LoVo (cell line): Measurements from ENCODE around the gene SFI1.

Experiments used
- DNase-seq: peaks from one replicate; pipeline ENCODE4 v3.0.0-alpha.2; 2016; ENCODE audit warnings: low spot score

SFI1 gene

DNA sequence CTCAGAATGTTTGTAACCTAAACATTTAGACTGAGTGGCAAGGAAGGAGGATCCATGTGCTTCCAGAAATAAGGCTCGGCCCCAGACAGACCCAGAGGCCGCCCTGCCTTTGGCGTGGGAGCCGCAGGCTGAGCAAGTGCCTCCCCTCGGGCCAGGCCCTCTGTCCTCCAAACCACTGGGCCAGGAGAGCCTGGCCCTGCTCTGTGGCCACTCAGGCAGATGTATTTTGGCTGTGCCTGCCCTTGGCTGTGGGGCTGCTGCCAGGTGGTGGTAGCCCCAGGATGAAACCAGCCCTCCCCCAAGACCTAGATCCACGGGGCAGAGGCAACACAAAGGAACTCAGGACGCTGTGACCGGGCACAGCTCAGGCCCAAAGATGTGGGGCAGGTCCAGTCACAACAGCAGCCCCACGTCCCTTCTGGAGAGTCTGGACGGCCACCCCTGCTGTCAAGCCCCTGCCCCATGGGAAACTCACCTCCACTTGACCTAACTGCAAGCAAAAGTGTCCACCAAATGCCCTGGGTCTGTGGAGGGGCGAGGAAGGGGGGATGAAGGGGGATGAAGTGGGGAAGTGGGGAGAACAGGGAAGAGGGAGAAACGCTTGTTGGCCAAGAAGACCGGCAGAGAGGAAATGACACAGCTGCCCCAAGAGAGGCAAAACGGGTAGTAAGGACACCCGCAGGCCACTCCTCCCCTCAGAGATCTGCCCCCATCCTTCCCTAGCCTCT is 141.7 kb downstream of the SFI1 start:
- no peak for DNase-seq

DNA sequence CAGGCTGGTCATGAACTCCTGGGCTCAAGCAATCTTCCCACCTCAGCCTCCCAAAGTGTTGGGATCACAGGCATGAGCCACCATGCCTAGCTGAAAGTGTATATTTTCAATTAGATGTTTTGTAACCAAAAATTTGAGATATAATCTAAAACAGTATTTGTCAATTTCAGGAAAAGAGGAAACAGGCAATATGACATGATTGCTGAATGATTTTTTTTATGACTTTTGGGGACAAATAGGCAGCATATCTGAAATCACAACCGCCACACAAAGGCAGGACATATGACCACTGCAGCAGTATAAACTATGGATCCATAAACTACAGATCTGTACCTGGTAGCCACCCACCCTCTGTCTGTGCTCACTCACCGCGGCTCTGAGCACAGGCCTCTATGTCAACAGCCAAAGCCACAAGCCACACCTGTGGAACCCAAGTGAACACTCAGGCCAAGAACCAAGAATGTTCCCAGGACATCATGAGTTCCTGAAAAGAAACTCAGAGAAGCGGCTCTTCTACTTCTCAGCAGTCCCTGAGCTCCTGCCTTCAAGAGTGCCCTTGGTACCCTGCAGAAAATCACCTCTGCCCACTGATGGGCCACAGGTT is 143.2 kb downstream of the SFI1 start:
- no peak for DNase-seq

DNA sequence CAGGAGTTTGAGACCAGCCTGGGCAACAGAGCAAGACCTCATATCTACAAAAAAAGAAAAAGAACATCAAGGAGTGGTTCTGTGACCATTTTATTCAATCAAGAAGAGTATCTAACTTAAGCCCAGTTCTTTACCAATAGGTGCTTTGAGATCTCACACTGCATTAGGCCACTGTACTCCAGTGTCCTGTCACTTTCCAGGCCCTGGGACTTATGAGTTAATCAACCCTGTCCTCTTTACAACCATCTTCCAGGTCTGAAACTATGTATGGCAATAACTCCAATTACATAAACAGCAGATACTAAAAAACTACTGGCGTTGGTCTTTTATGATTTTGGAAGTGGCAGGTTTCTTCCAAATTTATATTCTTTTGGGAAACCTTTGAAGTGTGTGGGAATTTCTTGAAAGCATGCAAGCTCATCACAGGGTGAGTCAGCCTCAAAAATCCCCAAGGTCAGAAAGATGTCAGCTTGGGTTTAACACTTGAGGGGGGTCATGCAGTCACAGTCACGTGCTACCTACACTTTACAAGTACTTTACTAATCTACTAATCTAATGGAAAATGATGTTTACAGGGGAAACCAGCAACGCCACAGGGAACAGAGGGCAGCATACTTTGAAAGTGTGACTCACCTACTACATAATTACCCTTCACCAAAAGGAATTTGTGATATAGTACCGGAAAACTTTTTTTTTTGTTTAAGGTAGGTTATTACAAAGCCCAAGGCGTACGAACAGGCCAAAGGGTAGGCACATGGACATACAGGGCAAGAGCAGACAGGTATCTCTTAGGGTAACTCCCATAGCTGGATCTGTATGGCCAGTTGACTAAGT is 150.1 kb downstream of the SFI1 start:
- DNase-seq = peak; percentile 88

DNA sequence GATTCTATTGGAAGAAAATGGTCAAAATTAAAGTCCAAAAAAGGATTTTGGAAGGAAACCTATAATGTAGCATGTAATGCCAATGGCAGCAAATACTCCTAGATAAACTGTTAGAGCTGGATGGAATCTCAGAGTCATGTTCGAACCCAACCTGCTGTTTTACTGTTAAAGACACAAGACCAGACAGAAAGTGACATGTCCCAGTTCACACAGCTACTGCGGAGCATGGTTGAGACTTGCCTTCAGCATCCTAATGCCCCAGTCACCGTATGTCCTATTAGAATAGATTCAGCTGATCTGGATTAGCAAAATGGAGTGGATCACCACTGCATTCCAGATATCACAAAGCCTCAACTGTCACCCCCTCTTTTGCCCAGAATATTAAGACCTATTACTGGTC is 150.7 kb downstream of the SFI1 start:
- no peak for DNase-seq

DNA sequence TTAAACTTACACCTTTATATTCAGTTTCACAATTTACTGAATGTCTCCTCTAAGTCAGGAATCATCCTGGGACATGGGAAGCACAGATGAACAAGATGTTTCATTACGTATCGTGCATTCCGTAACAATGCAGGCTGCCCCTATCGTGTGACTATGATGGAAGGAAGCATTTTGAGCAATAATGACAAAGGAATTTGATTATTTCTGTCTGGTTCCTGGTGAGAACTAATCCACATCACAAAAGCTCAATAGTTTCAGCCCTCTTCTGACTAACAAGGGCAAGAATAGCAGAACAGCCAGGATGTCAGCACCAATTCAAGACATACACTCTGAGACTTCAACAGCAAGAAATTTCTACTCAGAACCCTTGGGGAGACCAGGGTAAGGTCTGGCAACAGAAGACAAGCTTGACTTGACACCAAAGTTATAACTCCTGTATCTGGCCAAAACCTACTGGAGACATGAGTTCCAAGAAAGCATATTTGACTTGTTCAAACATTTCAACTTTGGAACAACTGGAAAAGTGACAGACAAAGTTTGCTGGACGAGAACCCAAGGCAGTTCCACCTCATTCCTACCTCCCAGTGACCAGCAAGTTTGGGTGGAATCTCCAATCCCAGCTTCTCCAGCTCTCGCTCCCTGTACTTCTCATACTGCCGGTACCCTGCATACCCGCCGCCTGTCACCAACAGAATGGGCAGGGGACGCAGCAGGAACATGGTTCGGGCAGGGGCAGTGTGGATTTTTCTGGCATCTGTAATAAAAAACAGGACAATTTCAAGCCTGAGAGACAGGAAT is 151.4 kb downstream of the SFI1 start:
- no peak for DNase-seq

DNA sequence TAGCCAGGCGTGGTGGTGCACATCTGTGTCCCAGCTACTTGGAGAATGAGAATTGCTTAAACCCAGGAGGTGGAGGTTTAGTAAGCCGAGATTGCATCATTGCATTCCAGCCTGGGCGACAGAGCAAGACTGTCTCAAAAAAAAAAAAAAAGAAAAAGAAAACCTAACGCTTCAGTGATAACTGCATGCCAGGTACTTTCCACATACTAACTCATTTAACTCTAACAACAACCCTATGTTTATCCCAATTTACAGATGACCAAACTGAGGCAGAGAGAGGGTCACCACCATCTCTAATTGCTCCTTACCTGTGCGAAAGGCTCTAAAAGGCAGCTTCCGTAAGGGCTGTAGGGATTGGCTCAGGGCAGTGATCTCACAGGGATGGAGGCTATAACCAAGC is 154.1 kb downstream of the SFI1 start:
- DNase-seq = no peak

DNA sequence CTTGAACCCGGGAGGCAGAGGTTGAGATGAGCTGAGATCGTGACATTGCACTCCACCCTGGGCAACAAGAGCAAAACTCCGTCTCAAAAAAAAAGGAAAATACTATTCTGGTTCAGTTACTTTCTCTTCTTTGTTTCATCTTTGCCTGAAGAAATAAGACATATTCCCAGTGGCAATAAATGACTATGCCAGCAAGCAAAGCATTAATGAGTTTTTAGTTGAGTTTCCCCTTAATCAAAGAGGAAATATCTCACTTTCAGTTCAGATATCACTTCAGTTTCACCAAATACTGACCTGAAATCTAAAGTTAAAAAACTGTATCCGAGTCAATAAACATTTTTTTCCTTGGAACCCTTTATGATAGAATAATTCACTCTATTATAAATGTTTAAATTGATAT is 155.3 kb downstream of the SFI1 start:
- DNase-seq = no peak

DNA sequence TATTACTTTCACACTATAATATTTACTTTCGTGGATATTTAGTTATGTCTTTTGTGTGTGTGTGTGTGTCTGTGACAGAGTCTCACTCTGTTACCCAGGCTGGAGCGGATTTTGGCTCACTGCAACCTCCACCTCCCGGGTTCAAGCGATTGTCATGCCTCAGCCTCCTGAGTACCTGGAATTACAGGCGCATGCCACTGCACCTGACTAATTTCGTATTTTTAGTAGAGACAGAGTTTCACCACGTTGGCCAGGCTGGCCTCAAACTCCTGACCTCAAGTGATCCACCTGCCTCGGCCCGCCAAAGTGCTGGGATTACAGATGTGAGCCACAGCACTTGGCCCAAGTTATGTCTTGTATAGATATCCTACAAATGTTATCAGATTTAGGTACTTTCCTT is 155.8 kb downstream of the SFI1 start:
- DNase-seq = no peak

DNA sequence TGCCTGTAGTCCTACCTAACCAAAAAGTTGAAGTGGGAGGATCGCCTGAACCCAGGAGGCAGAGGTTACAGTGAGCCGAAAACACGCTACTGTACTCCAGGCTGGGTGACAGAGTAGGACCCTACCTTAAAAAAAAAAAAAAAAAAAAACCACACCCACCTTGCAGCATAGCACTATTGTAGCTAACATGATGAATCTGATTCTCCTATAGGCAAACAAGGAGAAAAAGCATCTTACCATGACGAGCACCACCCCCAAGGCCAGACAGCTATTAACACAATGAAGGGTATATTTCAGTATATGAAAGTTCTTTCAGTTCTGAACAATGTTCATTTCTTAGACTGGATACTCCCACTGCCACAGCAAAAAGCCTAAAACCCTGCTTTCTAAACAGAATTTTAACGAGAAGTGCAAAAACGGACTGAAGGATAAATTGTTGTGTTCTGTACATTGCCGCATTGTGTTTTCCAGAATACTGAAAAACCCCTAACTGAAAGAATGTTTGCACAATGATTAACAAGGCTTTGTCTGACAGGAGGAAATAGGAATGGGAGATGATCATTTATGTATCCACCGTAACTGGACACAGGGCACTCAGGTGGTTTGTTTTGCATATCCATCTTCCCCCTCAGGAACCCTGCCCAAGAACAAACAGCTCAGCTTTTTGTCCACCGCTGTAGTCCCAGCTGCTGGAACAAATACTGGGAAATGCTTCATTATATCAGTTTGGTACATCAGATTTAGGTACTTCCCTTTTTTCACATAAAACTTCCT is 156.8 kb downstream of the SFI1 start:
- no peak for DNase-seq

DNA sequence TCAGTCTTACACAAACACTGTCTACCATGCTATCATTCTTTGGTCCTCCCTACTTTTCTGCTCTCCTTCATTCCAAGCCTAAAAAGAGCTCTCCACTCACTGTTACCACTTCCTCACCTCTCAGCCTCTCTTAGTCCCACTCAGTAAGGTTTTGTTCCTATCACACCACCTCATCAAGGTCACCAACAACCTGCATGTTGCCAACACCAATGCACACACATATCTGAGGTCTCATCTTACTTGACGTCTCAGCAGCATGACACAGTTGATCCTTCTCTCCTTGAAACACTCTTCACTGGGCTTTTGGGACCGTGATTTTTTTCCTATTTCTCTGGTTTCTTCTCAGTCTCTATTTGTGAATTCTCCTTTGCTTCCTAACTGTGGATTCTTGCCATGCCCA is 157.6 kb downstream of the SFI1 start:
- no peak for DNase-seq

DNA sequence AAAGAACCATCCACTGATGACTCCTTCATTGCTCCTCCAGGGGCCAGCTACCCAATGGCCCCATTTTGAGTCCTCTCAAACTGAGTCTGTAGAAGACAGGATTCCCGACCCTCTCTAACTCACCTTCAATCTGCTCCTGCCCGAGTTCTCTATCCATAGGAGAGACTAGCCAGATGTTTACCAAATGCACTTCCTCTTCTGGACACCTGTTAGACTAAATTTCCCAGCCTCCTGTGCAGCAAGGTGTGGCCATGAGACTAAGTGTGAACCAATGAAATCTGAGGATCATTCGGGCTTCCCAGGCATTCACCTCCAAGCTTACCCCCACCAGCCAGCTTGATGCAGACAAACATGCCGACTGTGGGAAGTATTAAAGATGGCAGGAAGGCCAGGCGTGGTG is 158.1 kb downstream of the SFI1 start:
- DNase-seq = no peak

DNA sequence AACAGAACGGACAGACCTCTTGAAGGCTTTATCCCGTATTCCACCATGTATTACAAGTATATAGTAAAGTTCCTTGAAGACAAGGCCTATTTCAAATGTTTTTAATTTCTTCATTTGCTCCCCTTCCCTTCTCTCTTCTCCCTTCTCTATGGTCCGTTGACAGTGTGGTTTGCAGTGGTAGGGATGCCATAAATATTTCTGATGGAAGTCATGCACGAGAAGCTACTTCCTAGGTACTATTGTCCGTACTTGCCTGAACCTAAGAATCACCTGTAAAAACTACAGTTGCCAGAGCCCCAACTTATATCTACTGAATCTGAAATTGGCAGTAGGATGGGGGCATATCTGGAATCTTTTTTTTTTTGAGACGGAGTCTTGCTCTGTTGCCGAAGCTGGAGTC is 162.9 kb downstream of the SFI1 start:
- DNase-seq = no peak

DNA sequence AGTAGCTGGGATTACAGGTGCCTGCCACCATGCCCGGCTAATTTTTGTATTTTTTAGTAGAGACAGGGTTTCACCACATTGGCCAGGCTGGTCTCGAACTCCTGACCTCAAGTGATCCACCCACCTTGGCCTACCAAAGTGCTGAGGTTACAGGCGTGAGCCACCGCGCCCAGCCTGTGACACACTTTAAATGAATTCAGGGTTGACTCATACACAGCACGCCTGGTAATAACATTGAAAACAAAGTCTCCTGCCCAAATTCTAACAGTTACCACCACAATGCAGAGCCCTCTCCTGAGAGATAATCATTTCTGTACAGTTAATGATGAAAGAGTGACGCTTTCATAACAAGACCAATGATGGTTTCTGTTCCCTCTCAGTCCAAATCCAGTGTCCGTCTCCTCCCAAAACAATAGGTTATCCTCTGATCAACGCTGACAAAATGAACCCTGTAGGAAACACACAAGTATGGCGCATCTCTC is 164.6 kb downstream of the SFI1 start:
- DNase-seq = peak; percentile 84

DNA sequence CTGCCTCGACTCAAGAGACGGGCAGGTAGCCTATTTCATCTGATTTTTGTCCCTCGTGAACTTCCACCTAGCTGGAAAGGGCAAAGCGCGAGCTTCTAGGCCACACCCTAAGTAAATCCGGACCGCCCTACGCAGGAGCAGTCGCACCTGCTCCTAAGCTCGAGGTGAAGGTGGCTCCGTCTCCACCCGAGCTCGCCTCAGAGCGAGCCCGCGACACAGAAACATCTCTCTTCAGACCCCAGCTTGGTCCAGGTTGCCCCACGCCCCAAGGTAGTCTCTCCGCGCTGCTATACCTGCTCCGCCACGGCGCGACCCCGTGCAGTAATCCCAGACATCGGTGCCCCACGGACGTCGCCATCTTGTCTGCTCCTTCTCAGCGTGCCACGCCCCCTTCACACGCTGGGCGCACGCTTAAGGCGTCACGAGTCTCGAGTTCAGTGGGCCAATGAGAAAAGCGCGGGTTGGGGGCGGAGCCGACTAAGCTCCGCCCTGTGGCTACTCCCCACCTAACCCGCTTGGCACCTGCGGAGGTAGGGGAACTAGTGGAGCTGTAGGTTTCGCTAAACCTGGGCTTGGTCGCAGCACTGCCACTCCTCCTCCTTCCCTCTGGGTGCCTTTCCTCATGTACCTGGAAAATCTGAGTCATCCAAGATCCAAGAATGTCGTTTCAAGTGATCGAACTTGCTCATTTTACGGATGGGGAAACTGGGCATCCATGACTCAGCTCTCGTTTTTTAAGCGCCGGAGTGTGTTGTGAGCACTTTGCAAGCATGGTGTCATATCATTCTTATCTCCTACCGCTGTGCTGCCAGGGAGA is 165.7 kb downstream of the SFI1 start, which contains the start of gene PISD:
PISD (minus strand) TSS at position 365 of the 817 bp plus-strand sequence; CDS start at position 358, 7 bp downstream.
- peak; percentile 98 for DNase-seq

DNA sequence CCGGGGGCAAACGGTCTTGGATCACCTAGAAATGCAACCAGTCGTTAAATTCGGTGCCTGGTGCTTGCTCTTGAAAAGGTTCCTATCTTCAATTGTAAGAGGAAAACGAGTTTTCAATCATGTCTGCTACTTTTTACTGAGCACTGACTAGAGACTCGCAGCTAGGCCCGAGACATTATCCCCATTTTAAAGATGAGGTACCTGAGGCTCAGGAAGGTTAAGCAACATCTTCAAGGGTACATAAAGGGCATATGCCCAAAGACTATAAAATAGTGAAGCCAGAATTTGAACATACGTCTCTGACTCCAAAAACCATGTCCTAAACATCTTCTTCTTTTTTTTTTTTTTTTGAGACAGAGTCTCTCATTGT is 166.3 kb downstream of the SFI1 start:
- no peak for DNase-seq
